D721Med (cell line): Measurements from ENCODE around the gene FSIP1.

Experiments used
- DNase-seq: peaks from one replicate; pipeline ENCODE4 v3.0.0; 2011; ENCODE audit warnings: low spot score; ENCODE audit not compliant: insufficient read length
- FAIRE-seq: peaks from 2 replicates; lab custom pipeline; 2011; peaks lifted over from hg19 to GRCh38; lab: Jason Lieb, UNC
- TF ChIP-seq, protein P1 (sequence below): IDR thresholded peaks from 2 replicates; pipeline ENCODE4 v1.5.1; 2012; ENCODE audit warnings: mild to moderate bottlenecking, control low read depth; ENCODE audit not compliant: insufficient read depth; ENCODE audit errors: missing control alignments

FSIP1 gene

DNA sequence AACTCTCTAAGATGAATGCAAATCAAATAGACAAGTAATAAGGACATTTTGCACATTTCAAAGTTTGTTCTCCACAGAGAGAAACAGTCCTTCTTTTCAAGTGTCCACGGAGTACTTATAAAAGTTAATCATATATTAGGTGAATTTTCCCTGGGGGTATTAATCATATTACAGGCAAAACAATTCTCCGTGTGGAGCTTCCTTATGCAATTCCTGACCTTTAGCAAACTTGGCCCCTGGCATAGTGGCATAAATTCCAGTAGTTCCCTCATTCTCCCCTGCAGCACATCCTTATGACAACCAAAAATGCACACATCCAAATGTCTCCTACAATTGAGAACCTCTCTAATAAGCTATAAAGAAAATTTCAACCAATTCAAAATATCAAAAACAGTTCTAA is 34.4 kb downstream of the FSIP1 start:
- FAIRE-seq, result no peak
- DNase-seq, result no peak
- TF ChIP-seq, protein P1, sequence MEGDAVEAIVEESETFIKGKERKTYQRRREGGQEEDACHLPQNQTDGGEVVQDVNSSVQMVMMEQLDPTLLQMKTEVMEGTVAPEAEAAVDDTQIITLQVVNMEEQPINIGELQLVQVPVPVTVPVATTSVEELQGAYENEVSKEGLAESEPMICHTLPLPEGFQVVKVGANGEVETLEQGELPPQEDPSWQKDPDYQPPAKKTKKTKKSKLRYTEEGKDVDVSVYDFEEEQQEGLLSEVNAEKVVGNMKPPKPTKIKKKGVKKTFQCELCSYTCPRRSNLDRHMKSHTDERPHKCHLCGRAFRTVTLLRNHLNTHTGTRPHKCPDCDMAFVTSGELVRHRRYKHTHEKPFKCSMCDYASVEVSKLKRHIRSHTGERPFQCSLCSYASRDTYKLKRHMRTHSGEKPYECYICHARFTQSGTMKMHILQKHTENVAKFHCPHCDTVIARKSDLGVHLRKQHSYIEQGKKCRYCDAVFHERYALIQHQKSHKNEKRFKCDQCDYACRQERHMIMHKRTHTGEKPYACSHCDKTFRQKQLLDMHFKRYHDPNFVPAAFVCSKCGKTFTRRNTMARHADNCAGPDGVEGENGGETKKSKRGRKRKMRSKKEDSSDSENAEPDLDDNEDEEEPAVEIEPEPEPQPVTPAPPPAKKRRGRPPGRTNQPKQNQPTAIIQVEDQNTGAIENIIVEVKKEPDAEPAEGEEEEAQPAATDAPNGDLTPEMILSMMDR, result no peak

GRCh38 chr15:39747326-39747725 is 35.3 kb downstream of the FSIP1 start:
- no peak for DNase-seq
- FAIRE-seq, result no peak
- TF ChIP-seq, protein P1, result no peak

- TF ChIP-seq, protein P1, result no peak
- no peak for DNase-seq
- no peak for FAIRE-seq
Observed at GRCh38 chr15:39746714-39747276, 35.8 kb downstream of the FSIP1 start.

DNA sequence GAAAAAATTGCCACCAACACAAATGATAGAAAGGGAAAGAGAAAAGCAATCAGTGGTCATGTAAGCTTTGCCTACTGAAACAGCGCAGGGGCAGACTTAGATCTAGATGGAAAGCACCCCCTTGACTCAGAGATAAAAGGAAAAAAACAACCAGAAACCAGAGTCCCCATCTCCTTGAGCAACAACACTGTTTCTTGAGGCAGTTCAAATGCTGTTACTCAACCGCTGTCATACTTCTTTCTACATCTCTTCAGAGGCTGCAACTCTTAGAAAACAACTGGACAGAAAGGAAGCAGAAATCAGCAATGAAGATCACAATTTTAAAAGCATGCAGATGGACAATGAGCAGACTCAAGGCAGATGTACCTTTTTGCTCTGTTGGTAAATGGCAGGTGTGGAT is 36.5 kb downstream of the FSIP1 start:
- FAIRE-seq, result no peak
- DNase-seq, result no peak
- TF ChIP-seq, protein P1, result no peak

DNA sequence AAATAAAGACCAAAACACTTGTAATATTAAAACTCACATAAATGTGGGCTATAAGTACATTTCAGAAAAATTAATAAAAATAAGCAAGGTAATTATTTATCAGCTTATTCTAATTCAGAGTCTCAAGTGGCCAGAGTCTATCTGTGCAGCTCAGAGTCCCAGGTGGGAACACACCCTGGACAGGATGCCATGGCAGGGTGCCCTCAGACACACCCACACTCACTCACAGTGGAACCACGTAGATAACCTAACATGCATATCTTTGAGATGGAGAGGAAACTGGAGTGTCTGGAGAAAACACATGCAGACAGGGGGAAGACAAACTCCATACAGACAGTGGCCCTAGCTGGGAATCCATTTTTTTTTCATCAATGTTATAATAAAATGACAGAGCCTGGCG is 37.2 kb downstream of the FSIP1 start:
- DNase-seq, result no peak
- TF ChIP-seq, protein P1, result no peak
- no peak for FAIRE-seq

DNA sequence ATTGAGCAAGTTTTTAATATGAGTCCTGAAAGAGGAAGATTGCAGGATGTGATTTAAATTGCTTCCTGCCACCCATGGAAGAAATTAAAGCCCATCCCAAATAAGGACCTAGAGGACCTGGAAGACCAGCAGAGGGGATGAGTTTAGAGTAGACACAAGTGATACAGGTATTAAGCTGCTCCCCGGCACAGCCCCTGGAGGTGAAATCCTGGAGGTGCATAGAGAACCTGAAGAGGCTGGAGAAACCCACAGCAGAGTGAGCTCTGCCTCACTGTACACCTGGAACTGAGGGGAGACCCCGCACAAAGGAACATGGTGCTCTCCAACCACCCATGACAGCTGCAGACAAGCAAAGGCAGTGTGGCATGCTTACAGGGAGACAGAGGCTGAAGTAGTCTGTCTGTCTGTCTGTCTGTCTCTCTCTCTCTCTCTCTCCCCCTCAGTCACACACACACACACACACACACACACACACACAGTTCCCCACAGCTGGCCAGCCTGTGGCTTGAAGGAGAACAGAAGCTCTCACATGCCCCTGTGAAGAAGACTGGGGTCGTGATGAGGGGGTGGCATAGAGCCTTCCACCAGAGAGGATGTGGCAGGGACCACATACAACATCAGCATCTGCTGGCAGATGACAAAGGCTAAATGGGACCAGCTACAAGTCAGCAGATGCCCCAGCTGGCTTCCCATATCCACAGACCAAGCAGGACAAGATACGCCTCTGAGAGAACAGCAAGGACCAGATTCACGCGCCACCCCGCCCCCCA is 38.1 kb downstream of the FSIP1 start:
- TF ChIP-seq, protein P1, result no peak
- no peak for FAIRE-seq
- DNase-seq, result no peak

- TF ChIP-seq, protein P1, result no peak
- FAIRE-seq (no peak), DNase-seq (no peak)
Observed at GRCh38 chr15:39743611-39744010, 39.0 kb downstream of the FSIP1 start.
